Measurements from ENCODE around the gene GOLPH3. TPM values are rescaled to one million over a fixed set of nuclear protein-coding genes. Genes with fewer than 3 reads are reported as not detected.

The GOLPH3 gene
- total and polyA plus RNA-seq, 2 of the 4 experiments (the other 2 are of a cell fraction), result 38.2 to 41.3 TPM

DNA sequence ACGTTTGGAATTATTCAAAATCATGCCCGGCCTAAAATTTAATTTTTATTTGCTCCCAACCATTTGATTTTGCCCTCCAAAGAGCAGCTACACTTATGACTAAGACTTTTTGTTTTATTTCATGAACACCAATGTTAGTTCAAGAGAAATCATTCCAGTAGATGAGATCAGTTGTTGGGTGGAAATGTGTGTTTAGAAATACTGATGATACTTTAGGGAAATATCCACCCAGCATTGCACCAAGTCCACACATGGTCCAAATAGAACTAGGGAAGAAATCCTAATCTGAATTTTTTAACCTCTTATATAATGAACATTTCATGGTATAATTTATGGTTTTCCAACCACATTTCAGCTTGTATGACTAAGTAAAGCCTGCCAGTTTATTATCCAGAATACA is 28.3 kb upstream of the GOLPH3 start:
- Histone ChIP-seq H3K36me3 (ENCODE audit: control insufficient read depth, insufficient read depth, low read length) (no peaks in the 10 kb centered on the region), H2AK5ac (ENCODE audit: low read depth, low read length) (no peak overlapping the region), H3K4me1 (ENCODE audit: control insufficient read depth, insufficient read depth, low read length) (peaks cover 3% of the 10 kb centered on the region; the same call in 1 of the 2 replicates), H3K4me2 (ENCODE audit: low read depth, low read length) (no peak overlapping the region), H4K5ac (ENCODE audit: low read depth, low read length) (no peak overlapping the region), H4K20me1 (ENCODE audit: insufficient read depth, low read length) (no peaks in the 10 kb centered on the region), H2BK120ac (ENCODE audit: low read depth, low read length) (no peak overlapping the region), H3K14ac (replicated peaks; ENCODE audit: low read depth, low read length) (no peak overlapping the region), H2BK15ac (ENCODE audit: low read depth, low read length) (no peak overlapping the region), H4K8ac (ENCODE audit: low read depth in 2 of 2, low read length in 2 of 2) (no peak overlapping the region), H3K27ac (ENCODE audit: insufficient read depth, low read length) (peak overlapping the region; percentile 29; the same call in 1 of the 2 replicates), H3K79me1 (ENCODE audit: low read depth in 1 of 2, low read length in 2 of 2) (no peaks in the 10 kb centered on the region), H2BK20ac (ENCODE audit: low read depth, low read length) (no peak overlapping the region), H3K9me1 (ENCODE audit: insufficient read depth, low read length) (peaks cover 3% of the 10 kb centered on the region; the same call in 1 of the 2 replicates), H3K23ac (ENCODE audit: low read depth, low read length) (no peak overlapping the region), H4K91ac (ENCODE audit: insufficient read depth, low read depth, low read length) (no peak overlapping the region), H2BK5ac (ENCODE audit: low read depth, low read length, poor library complexity, severe bottlenecking) (no peak overlapping the region), H3K9me3 (ENCODE audit: control insufficient read depth, insufficient read depth, low read length) (no peaks in the 10 kb centered on the region), H3K4ac (ENCODE audit: low read depth, low read length) (no peak overlapping the region), H2AK9ac (replicated peaks; ENCODE audit: low read depth, low read length, poor library complexity) (no peak overlapping the region), H3K56ac (ENCODE audit: extremely low read depth, insufficient read depth, low read length) (no peak overlapping the region), H3K18ac (ENCODE audit: low read depth, low read length) (no peak overlapping the region), H2AFZ (replicated peaks; ENCODE audit: low read length, poor library complexity) (no peak overlapping the region), H3K9ac (ENCODE audit: low read depth, low read length) (no peak overlapping the region), H3K4me3 (ENCODE audit: insufficient read depth, low read depth, low read length) (no peak overlapping the region), H3K27me3 (ENCODE audit: control insufficient read depth, insufficient read depth, low read length) (no peaks in the 10 kb centered on the region)
- in situ Hi-C loops (cut with MboI; ENCODE audit: low sequenced_read_pairs), result no loop called here
- ChIA-PET CTCF (interaction anchor here (0.6 kb wide), 1 partner anchor 19 kb away, joined by 3 read pairs; no protein-coding TSS in a partner anchor), POLR2A (ENCODE audit: unreplicated experiment) (no interaction called here)
- intact Hi-C loops (cut with micrococcal nuclease), result no loop called here
- BruUV-seq (replicated peaks), result no TSS peak
- DNase-seq, result peak; percentile 88
- no CpG with 5 or more reads among the region's 2 CpGs for WGBS, 2 experiments (ENCODE audit: extremely low coverage in 2 of 2, insufficient read length in 1 of 2)
- ATAC-seq (ENCODE audit: low read depth), result peak; percentile 91
- TF ChIP-seq RFX5 (IDR thresholded peaks at IDR 0.05; ENCODE audit: low read depth, low read length) (0 out of 2 replicates have a peak, but pooled peaks have one; percentile 18), RAD21 (IDR thresholded peaks at IDR 0.05; ENCODE audit: low read length) (no peak), CEBPB (IDR thresholded peaks at IDR 0.05; ENCODE audit: low read depth, low read length) (0 out of 2 replicates have a peak, but pooled peaks have one; percentile 46)
- dilution Hi-C loops (cut with HindIII; ENCODE audit: low sequenced_read_pairs, unreplicated experiment), result no loop called here

All from IMR-90 (cell line).